Fibroblast of the aortic adventitia (primary cell): ENCODE results near the gene TCN1. TPM values are rescaled to one million over a fixed set of nuclear protein-coding genes. Genes with fewer than 3 reads are reported as not detected.
"Not testable (repeated sequence)": the region's sequence is repeated elsewhere in the genome, so short reads cannot be mapped to it uniquely, and the experiment has no call there.

Experiments
- DNase-seq: peaks from one replicate; pipeline ENCODE4 v3.0.0-alpha.2; 2010; ENCODE audit warnings: low read depth
- H3K4me3 ChIP-seq: 2 replicates; pipeline ENCODE4 v1.5.1; 2011; ENCODE audit warnings: low read depth, mild to moderate bottlenecking, control low read depth, low read length, moderate library complexity
- total RNA-seq: library from RNA; depleted of rRNA; stranded (reverse); fragments of >200 nt; gene quantifications from 2 replicates; pipeline ENCODE4 v1.2.3, GENCODE V29; 2012; ENCODE audit warnings: low replicate concordance
- TF ChIP-seq, protein P1 (sequence below): IDR thresholded peaks from 2 replicates; pipeline ENCODE4 v1.5.1; 2011; ENCODE audit warnings: mild to moderate bottlenecking, low read length, control low read depth, inconsistent platforms; ENCODE audit not compliant: insufficient read depth

TCN1 gene
- not detected in 2 replicates for total RNA-seq

- no peak within 1 kb of the TSS for H3K4me3 ChIP-seq
- TF ChIP-seq, protein P1, sequence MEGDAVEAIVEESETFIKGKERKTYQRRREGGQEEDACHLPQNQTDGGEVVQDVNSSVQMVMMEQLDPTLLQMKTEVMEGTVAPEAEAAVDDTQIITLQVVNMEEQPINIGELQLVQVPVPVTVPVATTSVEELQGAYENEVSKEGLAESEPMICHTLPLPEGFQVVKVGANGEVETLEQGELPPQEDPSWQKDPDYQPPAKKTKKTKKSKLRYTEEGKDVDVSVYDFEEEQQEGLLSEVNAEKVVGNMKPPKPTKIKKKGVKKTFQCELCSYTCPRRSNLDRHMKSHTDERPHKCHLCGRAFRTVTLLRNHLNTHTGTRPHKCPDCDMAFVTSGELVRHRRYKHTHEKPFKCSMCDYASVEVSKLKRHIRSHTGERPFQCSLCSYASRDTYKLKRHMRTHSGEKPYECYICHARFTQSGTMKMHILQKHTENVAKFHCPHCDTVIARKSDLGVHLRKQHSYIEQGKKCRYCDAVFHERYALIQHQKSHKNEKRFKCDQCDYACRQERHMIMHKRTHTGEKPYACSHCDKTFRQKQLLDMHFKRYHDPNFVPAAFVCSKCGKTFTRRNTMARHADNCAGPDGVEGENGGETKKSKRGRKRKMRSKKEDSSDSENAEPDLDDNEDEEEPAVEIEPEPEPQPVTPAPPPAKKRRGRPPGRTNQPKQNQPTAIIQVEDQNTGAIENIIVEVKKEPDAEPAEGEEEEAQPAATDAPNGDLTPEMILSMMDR: no peak
- DNase-seq: no peak
Observed at GRCh38 chr11:59866397-59866796, at the start of gene TCN1. Gene TCN1 (minus strand): TSS chr11:59866487. CDS start chr11:59866470, 17 bp downstream.

DNA sequence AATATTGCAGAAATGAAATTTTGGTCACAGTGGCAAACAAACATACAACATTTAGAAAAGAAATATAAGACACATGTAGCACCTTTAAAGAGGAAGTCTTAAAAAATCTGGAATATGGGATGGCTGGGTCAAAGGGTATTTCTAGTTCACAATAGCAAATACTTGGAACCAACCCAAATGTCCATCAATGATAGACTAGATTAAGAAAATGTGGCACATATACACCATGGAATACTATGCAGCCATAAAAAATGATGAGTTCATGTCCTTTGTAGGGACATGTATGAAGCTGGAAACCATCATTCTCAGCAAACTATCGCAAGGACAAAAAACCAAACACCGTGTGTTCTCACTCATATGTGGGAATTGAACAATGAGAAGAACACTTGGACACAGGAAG is 37.3 kb upstream of the TCN1 start:
- not testable (repeated sequence) for H3K4me3 ChIP-seq, DNase-seq

- TF ChIP-seq, protein P1: no peak
- no peak overlapping the region for H3K4me3 ChIP-seq
- DNase-seq: no peak
Observed at GRCh38 chr11:59901306-59901705, 35.0 kb upstream of the TCN1 start.

GRCh38 chr11:59900366-59901126 is 34.3 kb upstream of the TCN1 start:
- TF ChIP-seq, protein P1: no peak
- no peak overlapping the region for H3K4me3 ChIP-seq
- no peak for DNase-seq

GRCh38 chr11:59899532-59899931 is 33.2 kb upstream of the TCN1 start:
- TF ChIP-seq, protein P1: no peak
- no peak overlapping the region for H3K4me3 ChIP-seq
- DNase-seq: no peak

- TF ChIP-seq, protein P1: no peak
Observed at GRCh38 chr11:59898650-59899049, 32.4 kb upstream of the TCN1 start.

DNA sequence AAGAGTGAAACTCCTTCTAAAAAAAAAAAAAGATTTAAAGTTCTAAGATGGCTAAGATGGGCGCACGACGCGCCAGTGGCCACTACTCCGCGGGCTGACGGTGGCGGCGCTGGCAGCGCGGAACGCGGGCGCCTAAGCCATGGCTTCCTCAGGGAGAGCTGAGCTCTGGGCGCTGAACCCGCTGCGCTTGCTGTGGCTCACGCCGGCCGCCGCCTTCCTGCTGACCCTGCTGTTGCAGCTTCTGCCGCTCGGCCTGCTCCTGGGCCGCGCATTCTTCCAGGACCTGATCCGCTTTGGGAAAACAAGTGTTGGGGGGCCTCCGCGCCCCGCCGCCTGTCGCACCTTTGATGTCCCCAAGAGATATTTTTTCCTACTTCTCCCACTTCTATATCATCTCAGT is 31.8 kb upstream of the TCN1 start:
- TF ChIP-seq, protein P1: no peak
- H3K4me3 ChIP-seq: no peak overlapping the region
- no peak for DNase-seq

More at GRCh38 chr11:59898650-59899049, 32.4 kb upstream of the TCN1 start:
- no peak for DNase-seq
- H3K4me3 ChIP-seq: no peak overlapping the region
